GM03348 (cell line): Measurements from ENCODE around the gene APOO.

Experiments used
- DNase-seq: peaks from one replicate; pipeline ENCODE4 v3.0.0; 2012; ENCODE audit warnings: low spot score

The APOO gene

GRCh38 chrX:23784470-23785331 is 123.0 kb downstream of the APOO start:
- DNase-seq = peak; percentile 35

- DNase-seq = no peak
These were observed 123.9 kb downstream of the APOO start for GRCh38 chrX:23783589-23784469.
